GM19023 (cell line): ENCODE data around the gene ZNRD2.

Experiments used
- ATAC-seq: cut with Tn5 transposase; IDR thresholded peaks from one replicate; pipeline ENCODE4 v1.9.1; 2021; ENCODE audit warnings: mild to moderate bottlenecking, moderate library complexity; ENCODE audit not compliant: unreplicated experiment

ZNRD2 gene

GRCh38 chr11:65571420-65571819 lies 1.1 kb downstream of the ZNRD2 start:
- no peak for ATAC-seq

GRCh38 chr11:65571940-65572339 lies 1.7 kb downstream of the ZNRD2 start:
- no peak for ATAC-seq

DNA sequence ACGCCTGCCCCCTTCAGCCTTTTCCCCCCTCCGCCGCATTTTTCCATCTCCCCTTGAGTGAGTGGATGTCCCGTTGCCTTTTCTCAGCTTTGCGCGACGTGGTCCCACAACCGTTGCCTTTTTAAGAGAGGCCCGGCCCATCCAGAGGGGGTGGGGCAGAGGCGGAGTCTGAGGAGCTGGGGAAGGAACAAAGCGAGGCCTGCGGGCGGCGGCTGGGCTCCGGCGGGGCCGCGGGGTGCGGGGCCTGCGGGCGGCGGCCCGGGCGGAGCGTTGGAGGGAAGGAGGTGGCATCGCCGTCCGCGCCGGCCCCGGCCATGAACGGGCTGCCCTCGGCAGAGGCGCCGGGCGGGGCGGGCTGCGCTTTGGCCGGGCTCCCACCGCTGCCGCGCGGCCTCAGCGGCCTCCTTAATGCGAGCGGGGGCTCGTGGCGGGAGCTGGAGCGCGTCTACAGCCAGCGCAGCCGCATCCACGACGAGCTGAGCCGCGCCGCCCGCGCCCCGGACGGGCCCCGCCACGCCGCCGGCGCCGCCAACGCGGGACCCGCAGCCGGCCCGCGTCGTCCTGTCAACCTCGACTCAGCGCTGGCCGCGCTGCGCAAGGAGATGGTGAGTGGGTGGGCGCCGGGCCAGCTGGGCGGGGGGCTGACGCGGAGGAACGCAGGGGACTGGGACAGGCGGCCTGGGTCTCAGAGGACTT lies 2.2 kb downstream of the ZNRD2 start, which contains the start of gene FAM89B:
FAM89B (plus strand) TSS at position 183 of the 696 bp plus-strand sequence; CDS start at position 315, 132 bp downstream.
- ATAC-seq = no peak

DNA sequence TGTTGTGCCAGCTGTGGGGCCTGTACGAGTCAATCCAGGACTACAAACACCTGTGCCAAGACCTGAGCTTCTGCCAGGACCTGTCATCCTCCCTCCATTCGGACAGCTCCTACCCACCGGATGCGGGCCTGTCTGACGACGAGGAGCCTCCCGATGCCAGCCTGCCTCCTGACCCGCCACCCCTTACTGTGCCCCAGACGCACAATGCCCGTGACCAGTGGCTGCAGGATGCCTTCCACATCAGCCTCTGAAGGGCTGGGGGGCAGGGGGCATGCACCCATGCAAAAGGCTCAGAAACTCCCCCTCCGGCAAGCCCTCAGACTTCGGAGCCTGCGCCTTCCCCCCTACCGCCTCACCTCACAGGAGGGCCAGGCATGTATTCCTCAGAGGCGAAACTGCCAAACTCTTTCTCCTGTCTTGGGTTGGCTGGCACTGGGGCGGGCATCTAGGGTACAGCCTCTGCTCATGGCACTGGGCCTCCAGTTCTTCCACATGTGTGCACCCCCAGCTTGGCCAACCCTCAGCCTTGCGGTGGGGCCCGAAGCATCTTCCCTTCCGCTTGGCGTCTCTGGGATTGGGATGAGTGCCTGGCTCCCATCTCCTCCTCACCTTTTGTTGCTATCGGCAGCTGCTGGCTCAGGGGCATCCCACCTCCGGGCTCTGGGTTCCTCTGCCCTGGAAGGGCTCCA lies 3.3 kb downstream of the ZNRD2 start:
- no peak for ATAC-seq

- ATAC-seq = peak; percentile 35
Measured at GRCh38 chr11:65574109-65574810, 4.0 kb downstream of the ZNRD2 start.

DNA sequence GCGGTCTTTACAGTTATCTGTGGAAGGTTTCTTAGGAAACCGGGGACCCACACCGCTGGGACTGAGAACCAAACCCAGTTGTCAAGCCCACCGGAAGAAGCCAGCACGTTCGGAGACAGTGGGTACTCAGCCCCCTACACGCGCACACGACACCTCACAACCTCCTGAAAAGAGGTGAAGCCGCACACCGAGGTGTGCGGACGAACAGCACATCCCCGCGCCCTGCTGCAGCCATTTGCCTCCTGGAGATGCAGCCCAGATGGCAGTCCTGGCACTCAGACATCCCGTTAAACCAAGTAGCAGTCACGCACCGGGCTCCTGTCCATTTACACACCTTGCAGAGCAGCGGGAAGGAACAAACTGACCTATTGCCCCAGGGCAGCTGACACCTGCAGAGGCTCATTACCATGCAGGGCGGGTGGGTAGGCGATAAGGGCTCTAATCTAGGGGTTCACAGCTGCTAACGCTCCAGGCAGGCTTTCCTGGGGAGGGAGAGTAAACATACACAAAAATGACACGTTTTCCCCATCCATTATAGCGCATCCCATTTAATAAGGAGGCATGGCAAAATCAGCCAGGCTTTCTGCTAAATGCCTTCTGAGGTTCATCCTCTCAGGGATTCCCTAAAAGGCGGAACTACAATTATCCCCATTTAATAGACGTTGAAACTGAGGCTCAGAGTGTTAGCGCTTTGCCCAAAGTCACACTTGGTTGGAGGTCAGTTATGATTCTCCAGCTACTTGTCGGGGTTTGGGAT lies 4.7 kb downstream of the ZNRD2 start:
- ATAC-seq = no peak

- ATAC-seq = peak; percentile 20
Measured at GRCh38 chr11:65575568-65576231, 5.4 kb downstream of the ZNRD2 start, which contains the start of gene EHBP1L1. Gene EHBP1L1 (plus strand): TSS chr11:65576053. CDS start chr11:65576303, 250 bp downstream.

GRCh38 chr11:65576232-65576866 lies 6.1 kb downstream of the ZNRD2 start:
- no peak for ATAC-seq

DNA sequence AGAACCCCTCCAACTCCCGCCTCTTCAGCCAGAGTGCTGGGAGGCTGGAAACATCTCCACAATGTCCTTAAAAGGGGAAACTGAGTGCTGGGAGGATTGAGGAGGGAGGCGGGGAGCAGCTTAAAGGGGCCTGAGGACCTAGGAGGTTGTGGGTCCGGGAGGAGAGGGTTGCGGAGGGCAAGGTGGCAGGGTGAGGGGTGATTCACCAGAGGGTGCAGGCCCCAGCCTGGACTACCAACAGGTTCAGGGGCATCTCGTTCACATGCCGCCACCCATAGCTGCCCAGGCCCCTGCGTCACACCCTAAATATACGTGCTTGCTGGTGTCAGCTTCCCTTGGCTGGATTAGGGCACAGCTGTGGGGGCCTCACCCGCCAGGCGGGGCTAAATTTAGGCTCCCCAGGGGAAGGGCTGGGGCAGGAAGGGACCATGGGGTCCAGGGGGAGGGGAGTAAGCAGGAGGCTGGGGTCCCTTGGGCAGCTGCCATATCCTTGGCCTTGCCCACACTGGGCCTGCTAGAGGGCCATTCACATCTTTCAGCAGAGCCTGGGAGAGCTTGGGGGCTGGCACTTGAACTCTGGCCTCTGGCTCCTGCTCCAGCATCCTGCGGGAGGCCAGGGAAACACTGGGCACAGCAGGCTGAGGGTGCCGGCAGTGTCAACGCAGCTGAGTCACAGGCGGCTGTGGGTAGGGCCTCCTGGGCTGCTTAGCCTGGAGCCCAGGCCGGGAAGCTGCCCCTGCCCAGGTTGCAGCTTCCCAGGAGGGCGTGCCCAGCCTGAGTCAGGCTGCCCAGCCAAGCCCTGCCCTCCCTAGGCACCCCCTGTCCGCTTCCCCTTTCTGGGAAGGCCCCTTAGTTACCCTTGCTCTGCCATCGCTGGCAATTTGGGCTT lies 6.8 kb downstream of the ZNRD2 start:
- no peak for ATAC-seq

DNA sequence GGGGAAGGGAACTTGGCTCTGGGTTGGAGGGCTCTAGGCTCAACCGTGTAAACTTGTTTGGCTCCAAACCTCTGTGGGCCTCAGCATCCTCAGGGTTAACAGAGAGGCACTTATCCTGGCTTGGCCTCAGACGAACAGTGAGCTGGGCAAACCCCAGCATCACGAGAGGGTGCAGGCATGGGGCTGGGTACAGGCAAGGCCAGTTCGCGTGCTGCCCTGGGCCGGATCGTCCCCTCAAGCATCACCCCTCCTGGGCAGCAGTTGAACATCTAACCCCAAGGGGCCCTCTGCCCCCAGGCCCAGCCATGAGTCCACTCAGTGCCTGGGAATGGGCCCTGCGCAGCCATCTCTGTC lies 7.5 kb downstream of the ZNRD2 start:
- ATAC-seq = no peak

DNA sequence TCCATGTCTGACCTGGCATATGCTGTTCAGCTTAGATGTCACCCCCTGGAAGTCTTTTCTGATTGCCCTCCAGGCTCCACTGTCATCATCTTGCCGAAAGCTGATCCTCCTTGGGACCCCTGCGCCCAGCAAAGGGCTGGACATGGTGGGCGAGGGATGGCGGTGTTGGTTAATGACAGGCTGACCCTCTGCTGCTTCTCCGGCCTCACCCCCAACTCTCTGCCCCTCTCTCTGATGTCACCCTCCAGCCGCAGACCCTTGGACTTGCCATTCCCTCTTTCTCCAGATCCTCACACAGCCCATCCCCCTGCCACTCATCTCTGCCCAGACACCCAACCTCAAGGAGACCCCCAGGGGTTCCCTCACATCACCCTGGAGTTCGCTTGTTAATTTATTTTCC lies 7.9 kb downstream of the ZNRD2 start:
- ATAC-seq = no peak

DNA sequence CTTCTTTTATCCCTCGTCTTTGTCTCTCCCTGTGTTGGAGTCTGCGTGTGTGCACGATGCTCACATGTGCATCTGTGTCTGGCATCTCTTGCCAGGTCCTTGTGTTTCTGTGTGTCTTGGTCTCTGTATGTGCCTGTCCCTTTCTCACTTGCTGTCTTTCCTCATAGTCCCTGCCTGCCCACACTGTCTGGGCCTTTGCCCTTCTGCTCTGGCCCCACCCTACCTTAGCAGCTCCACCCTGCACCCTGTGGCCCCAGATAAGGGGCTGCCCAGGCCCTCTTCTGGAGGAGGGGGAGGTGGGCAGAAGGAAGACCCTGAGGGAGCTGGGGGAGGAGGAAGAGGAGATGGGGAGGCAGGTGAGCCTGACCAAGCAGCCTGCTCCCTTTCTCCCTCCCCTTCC lies 8.4 kb downstream of the ZNRD2 start:
- no peak for ATAC-seq

- no peak for ATAC-seq
Measured at GRCh38 chr11:65579291-65579690, 9.0 kb downstream of the ZNRD2 start.

- no peak for ATAC-seq
Measured at GRCh38 chr11:65580031-65580692, 9.9 kb downstream of the ZNRD2 start.

GRCh38 chr11:65580756-65581155 lies 10.5 kb downstream of the ZNRD2 start:
- ATAC-seq = no peak

GRCh38 chr11:65581928-65582327 lies 11.7 kb downstream of the ZNRD2 start:
- ATAC-seq = no peak

GRCh38 chr11:65583589-65583988 lies 13.3 kb downstream of the ZNRD2 start:
- no peak for ATAC-seq

DNA sequence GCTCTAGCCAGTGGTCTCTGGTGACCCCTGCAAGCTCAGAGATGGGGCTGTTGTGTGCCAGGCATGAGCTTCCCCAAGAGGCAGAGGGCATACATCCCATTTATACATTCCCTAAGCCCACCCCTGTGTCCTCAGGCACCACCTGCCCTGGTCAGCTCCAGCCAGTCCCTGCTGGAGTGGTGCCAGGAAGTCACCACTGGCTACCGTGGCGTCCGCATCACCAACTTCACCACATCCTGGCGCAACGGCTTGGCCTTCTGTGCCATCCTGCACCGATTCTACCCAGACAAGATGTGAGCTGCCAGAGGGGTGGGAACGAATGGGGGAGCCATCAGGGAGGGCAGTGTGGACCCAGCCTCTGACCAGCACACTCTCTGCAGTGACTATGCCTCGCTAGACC lies 13.8 kb downstream of the ZNRD2 start:
- ATAC-seq = no peak
